Ascending aorta (tissue), 2 donors: Measurements from ENCODE around the gene EBNA1BP2. TPM values are rescaled to one million over a fixed set of nuclear protein-coding genes. Genes with fewer than 3 reads are reported as not detected.

Experiments
- DNase-seq, 2 donors: peaks; one replicate each; pipeline ENCODE4 v3.0.0-alpha.2; 2019; ENCODE audit warnings: low spot score in 2 of 2
- H3K27ac ChIP-seq, 2 donors: fragments of 200-600 bp; sonication (generic); one replicate each; pipeline ENCODE4 v1.5.1; 2016 to 2017; ENCODE audit warnings: mild to moderate bottlenecking in 1 of 2
- H3K27me3 ChIP-seq: fragments of 200-600 bp; sonication (generic); one replicate; pipeline ENCODE4 v1.5.1; 2017
- H3K36me3 ChIP-seq, 2 donors: fragments of 200-600 bp; sonication (generic); one replicate each; pipeline ENCODE4 v1.5.1; 2016
- H3K4me1 ChIP-seq, 2 donors: fragments of 200-600 bp; sonication (generic); one replicate each; pipeline ENCODE4 v1.5.1; 2016 to 2017; ENCODE audit warnings: mild to moderate bottlenecking in 1 of 2
- H3K4me3 ChIP-seq, 2 donors: fragments of 200-600 bp; sonication (generic); one replicate each; pipeline ENCODE4 v1.5.1; 2016 to 2017; ENCODE audit warnings: mild to moderate bottlenecking in 1 of 2
- H3K9me3 ChIP-seq, 2 donors: fragments of 200-600 bp; sonication (generic); one replicate each; pipeline ENCODE4 v1.5.1; 2016
- CTCF ChIP-seq, 3 experiments: fragments of 200-600 bp in 2 of 3; fragments of 450-650 bp in 1 of 3; sonication (generic) in 2 of 3; IDR thresholded peaks; one replicate each; pipeline ENCODE4 v1.5.1; 2016 to 2019; ENCODE audit warnings: antibody characterized with exemption in 3 of 3, mild to moderate bottlenecking in 1 of 3, moderate library complexity in 1 of 3
- intact Hi-C: fragments of 100-400 bp; cut with DNase I; formaldehyde crosslinking; loops from one replicate; pipeline ENCODE4 v1.15.1; 2023
- total RNA-seq: library from RNA; depleted of rRNA; stranded (reverse); fragments of >200 nt; gene quantifications from one replicate; pipeline ENCODE4 v1.1.0, GENCODE V29; 2016

The EBNA1BP2 gene
- total RNA-seq, 1 donor from 2014 or later = 22.1 TPM

DNA sequence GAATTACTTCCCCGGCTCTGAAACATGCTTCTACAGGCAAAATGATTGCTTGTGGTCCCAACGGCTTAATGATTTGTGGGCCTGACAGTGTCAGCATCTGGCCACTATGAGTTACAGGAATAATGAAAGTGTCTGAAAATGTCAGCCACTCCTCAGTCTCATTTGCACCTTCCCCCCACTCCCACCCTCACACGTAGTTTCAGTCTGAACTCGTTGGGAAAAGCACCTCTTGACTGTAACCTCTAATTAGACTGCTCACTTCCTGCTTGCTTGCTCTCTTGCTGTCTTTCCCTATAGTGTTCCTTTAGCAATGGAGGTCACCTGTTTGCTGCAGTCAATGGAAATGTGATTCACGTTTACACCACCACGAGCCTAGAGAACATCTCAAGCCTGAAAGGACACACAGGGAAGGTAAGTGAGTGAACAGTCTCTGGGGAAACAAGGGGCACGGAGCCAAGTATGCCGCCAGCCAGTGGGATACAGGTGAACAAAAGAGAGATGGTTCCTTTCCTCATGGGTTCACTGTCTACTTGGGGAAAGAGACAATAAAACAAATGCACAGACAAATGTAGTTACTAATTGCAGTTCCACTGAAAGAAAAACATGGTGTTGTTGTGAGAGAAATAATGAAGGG, 27.1 kb upstream of the EBNA1BP2 start:
- no peaks in the 10 kb centered on the region for H3K27me3 ChIP-seq
- H3K27ac ChIP-seq = no peak overlapping the region
- no peak for TF ChIP-seq CTCF (IDR thresholded peaks at IDR 0.05)
- intact Hi-C loops = no loop called here
- no peaks in the 10 kb centered on the region for H3K36me3 ChIP-seq
- H3K4me1 ChIP-seq = no peaks in the 10 kb centered on the region
- H3K4me3 ChIP-seq = no peak overlapping the region
- no peak for DNase-seq
- H3K9me3 ChIP-seq = peaks cover 0 to 10% of the 10 kb centered on the region in 2 donors

DNA sequence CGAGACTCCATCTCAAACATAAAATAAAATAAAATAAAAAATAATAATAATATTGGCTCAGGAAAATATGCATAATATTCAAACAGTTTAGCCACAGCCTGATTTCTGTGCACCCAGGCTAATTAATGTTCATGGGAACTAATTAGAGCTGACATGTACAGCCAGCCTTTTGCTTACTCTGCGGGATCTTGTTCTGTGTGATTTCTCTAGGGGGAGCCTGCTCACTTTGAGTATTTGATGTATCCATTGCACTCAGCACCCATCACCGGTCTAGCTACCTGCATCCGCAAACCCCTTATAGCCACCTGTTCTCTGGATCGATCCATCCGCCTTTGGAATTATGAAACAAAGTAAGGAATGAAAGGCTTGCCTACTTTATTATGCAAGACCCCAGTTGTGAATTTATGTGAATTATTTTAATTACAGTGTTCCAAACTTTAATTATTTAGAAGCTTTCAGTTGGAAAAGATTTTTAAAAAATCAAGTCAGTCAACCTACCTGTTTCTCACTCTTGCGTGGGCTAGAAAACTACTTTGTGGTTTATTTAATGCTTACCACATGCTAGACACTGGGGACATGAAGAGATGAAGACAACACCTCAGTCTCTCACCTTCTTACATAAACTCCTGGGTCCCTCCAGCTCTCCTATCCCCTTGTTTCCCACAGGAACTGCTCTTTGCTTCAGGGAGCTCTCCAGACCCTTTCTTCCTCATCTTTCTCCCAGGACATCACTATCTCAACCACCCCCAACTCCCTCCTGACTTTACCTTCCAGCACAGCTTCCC, 25.4 kb upstream of the EBNA1BP2 start:
- no peak overlapping the region for H3K4me3 ChIP-seq
- TF ChIP-seq CTCF (IDR thresholded peaks at IDR 0.05) = no peak
- no peak for DNase-seq

GRCh38 chr1:43194509-43194908, 22.4 kb upstream of the EBNA1BP2 start:
- H3K27ac ChIP-seq = no peak overlapping the region
- H3K36me3 ChIP-seq = no peaks in the 10 kb centered on the region
- H3K9me3 ChIP-seq = peaks cover 0 to 14% of the 10 kb centered on the region in 2 donors
- no peaks in the 10 kb centered on the region for H3K27me3 ChIP-seq
- no peak for TF ChIP-seq CTCF (IDR thresholded peaks at IDR 0.05)
- DNase-seq = no peak
- intact Hi-C loops = no loop called here
- H3K4me3 ChIP-seq = no peak overlapping the region
- H3K4me1 ChIP-seq = no peaks in the 10 kb centered on the region

More for the DNA sequence above, 25.4 kb upstream of the EBNA1BP2 start:
- no peak overlapping the region for H3K27ac ChIP-seq
- H3K9me3 ChIP-seq = peaks cover 0 to 9% of the 10 kb centered on the region in 2 donors
- intact Hi-C loops = no loop called here
- H3K4me1 ChIP-seq = no peaks in the 10 kb centered on the region
- H3K27me3 ChIP-seq = no peaks in the 10 kb centered on the region
- H3K36me3 ChIP-seq = no peaks in the 10 kb centered on the region

DNA sequence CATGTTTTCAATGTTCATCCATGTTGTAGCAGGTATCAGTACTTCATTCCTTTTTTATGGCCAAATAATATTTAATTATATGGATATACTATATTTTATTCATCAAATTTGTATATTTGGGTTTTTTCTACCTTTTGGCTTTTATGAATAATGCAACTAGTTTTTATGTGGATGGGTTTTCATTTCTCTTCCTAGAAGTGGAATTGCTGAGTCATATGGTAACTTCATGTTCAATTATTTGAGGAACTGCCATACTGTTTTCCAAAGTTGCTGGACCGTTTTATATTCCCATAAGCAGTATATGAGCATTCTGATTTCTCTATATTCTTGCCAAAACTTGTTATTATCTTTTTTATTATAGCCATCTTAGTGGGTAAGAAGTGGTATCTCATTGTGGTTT, 16.0 kb upstream of the EBNA1BP2 start:
- Histone ChIP-seq H3K4me1 (no peaks in the 10 kb centered on the region), H3K27me3 (no peaks in the 10 kb centered on the region), H3K36me3 (no peaks in the 10 kb centered on the region), H3K9me3 (peaks cover 0 to 6% of the 10 kb centered on the region in 2 donors), H3K27ac (no peak overlapping the region), H3K4me3 (no peak overlapping the region)
- TF ChIP-seq CTCF (IDR thresholded peaks at IDR 0.05) = no peak
- no peak for DNase-seq
- intact Hi-C loops = no loop called here

GRCh38 chr1:43184995-43185394, 12.9 kb upstream of the EBNA1BP2 start:
- H3K27ac ChIP-seq = no peak overlapping the region
- no peaks in the 10 kb centered on the region for H3K9me3 ChIP-seq
- H3K36me3 ChIP-seq = no peaks in the 10 kb centered on the region
- TF ChIP-seq CTCF (IDR thresholded peaks at IDR 0.05) = no peak
- H3K4me1 ChIP-seq = no peaks in the 10 kb centered on the region
- no peaks in the 10 kb centered on the region for H3K27me3 ChIP-seq
- DNase-seq = no peak
- intact Hi-C loops = no loop called here
- H3K4me3 ChIP-seq = no peak overlapping the region
